ENCODE data around the gene USO1. TPM values are rescaled to one million over a fixed set of nuclear protein-coding genes. Genes with fewer than 3 reads are reported as not detected.

USO1 gene
- total and polyA plus RNA-seq, 12 donors: 27.4 to 109 (median 69.8) TPM

GRCh38 chr4:75737398-75737797 is 13.0 kb downstream of the USO1 start:
- H3K4me3 ChIP-seq: no peak overlapping the region
- no peaks in the 10 kb centered on the region for H3K36me3 ChIP-seq (replicated peaks in 1 of 2)
- 60 to 64% (median 62%) methylated on average over 2 of the region's 2 CpGs for WGBS, 4 donors
- TF ChIP-seq POLR2A (IDR thresholded peaks at IDR 0.05) (no peak), CTCF (IDR thresholded peaks at IDR 0.05) (no peak)
- H3K4me1 ChIP-seq (replicated peaks in 1 of 2): peaks cover 0 to 30% of the 10 kb centered on the region in 2 donors
- H3K27me3 ChIP-seq: no peaks in the 10 kb centered on the region
- intact Hi-C loops (cut with DNase I): no loop called here
- peak in 1 of 7 donors; percentile 8 for DNase-seq
- H3K27ac ChIP-seq: no peak overlapping the region
- H3K9me3 ChIP-seq (replicated peaks in 1 of 3): no peaks in the 10 kb centered on the region

DNA sequence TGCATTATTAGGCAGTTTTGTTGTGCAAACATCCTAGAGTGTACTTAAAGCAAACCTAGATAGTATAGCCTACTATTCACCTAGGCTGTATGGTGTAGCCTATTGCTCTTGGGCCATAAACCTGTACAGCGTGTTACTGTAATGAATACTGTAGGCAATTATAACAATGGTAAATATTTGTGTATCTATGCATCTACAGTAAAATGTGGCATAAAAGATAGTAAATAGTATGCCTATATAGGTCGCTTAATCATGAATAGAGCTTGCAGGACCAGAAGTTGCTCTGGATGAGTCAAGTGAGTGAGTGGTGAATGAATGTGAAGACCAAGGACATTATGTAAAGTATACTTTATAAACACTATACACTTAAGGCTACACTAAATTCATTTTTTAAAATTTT is 16.6 kb downstream of the USO1 start:
- intact Hi-C loops (cut with DNase I): no loop called here
- Histone ChIP-seq H3K27me3 (no peaks in the 10 kb centered on the region), H3K4me3 (no peak overlapping the region), H3K4me1 (replicated peaks in 1 of 2) (peaks cover 7 to 31% of the 10 kb centered on the region in 2 donors), H3K9me3 (replicated peaks in 1 of 3) (no peaks in the 10 kb centered on the region), H3K36me3 (replicated peaks in 1 of 2) (no peaks in the 10 kb centered on the region), H3K27ac (no peak overlapping the region)
- no peak for DNase-seq
- 94 to 98% (median 94%) methylated on average over 2 of the region's 2 CpGs for WGBS, 4 donors
- no peak for TF ChIP-seq POLR2A (IDR thresholded peaks at IDR 0.05)
- TF ChIP-seq CTCF (IDR thresholded peaks at IDR 0.05): no peak

- no peaks in the 10 kb centered on the region for H3K36me3 ChIP-seq (replicated peaks in 1 of 2)
- peaks cover 7 to 23% of the 10 kb centered on the region in 2 donors for H3K4me1 ChIP-seq (replicated peaks in 1 of 2)
- no peaks in the 10 kb centered on the region for H3K27me3 ChIP-seq
- intact Hi-C loops (cut with DNase I): no loop called here
- no peak overlapping the region for H3K27ac ChIP-seq
- H3K9me3 ChIP-seq (replicated peaks in 1 of 3): no peaks in the 10 kb centered on the region
- DNase-seq: no peak
- H3K4me3 ChIP-seq: no peak overlapping the region
- TF ChIP-seq CTCF (IDR thresholded peaks at IDR 0.05): no peak
- no peak for TF ChIP-seq POLR2A (IDR thresholded peaks at IDR 0.05)
Observed at GRCh38 chr4:75742451-75742850, 18.1 kb downstream of the USO1 start.

DNA sequence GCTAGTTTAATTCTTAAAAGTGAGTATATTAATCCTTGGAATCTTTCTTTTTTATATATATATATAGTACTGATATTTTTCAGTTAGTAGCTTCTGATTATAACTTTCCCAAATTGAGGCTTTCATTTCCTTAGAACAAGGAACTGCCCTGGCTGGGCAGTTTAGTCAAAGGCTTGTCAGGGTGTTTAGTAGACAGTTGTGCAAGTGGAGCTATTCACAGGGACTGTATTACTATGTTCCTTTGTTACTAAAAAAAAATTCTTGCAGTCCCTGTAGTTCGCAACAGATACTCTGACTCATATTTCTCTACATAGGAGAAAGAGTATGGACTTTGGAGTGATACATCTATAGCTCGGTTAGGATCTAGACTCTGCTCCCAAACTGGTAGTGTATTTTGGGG is 20.8 kb downstream of the USO1 start:
- 46 to 78% (median 60%) methylated on average over 2 of the region's 2 CpGs for WGBS, 4 donors
- Histone ChIP-seq H3K27me3 (no peaks in the 10 kb centered on the region), H3K4me1 (replicated peaks in 1 of 2) (peaks cover 7 to 18% of the 10 kb centered on the region in 2 donors), H3K4me3 (no peak overlapping the region), H3K36me3 (replicated peaks in 1 of 2) (no peaks in the 10 kb centered on the region), H3K9me3 (replicated peaks in 1 of 3) (no peaks in the 10 kb centered on the region), H3K27ac (peak overlapping the region in 1 of 5 donors; percentile 25)
- TF ChIP-seq CTCF (IDR thresholded peaks at IDR 0.05): no peak
- TF ChIP-seq POLR2A (IDR thresholded peaks at IDR 0.05): no peak
- intact Hi-C loops (cut with DNase I): no loop called here
- no peak for DNase-seq

Data from adrenal gland (tissue), 12 donors.